Measurements from ENCODE around the gene GPR158.
A peak's percentile ranks its signal among the peaks of the same experiment; 100 is the strongest.

GPR158 gene

GRCh38 chr10:25209618-25210017 is 34.8 kb downstream of the GPR158 start:
- Mint-ChIP-seq H3K36me3 (ENCODE audit: low read depth) (no peaks in the 10 kb centered on the region), H3K4me3 (no peak overlapping the region), H3K27me3 (ENCODE audit: low read depth) (peaks cover 2% of the 10 kb centered on the region), H3K4me1 (no peaks in the 10 kb centered on the region), H3K9me3 (no peaks in the 10 kb centered on the region), H3K27ac (no peak overlapping the region)
- TF ChIP-seq, protein P1, sequence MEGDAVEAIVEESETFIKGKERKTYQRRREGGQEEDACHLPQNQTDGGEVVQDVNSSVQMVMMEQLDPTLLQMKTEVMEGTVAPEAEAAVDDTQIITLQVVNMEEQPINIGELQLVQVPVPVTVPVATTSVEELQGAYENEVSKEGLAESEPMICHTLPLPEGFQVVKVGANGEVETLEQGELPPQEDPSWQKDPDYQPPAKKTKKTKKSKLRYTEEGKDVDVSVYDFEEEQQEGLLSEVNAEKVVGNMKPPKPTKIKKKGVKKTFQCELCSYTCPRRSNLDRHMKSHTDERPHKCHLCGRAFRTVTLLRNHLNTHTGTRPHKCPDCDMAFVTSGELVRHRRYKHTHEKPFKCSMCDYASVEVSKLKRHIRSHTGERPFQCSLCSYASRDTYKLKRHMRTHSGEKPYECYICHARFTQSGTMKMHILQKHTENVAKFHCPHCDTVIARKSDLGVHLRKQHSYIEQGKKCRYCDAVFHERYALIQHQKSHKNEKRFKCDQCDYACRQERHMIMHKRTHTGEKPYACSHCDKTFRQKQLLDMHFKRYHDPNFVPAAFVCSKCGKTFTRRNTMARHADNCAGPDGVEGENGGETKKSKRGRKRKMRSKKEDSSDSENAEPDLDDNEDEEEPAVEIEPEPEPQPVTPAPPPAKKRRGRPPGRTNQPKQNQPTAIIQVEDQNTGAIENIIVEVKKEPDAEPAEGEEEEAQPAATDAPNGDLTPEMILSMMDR (IDR thresholded peaks at IDR 0.05; ENCODE audit: unreplicated experiment in 3 of 3) = no peak

- no peaks in the 10 kb centered on the region for H3K4me1 Mint-ChIP-seq
- no peaks in the 10 kb centered on the region for H3K36me3 Mint-ChIP-seq (ENCODE audit: low read depth)
- H3K4me3 Mint-ChIP-seq = no peak overlapping the region
- no peaks in the 10 kb centered on the region for H3K9me3 Mint-ChIP-seq
- no peaks in the 10 kb centered on the region for H3K27me3 Mint-ChIP-seq (ENCODE audit: low read depth)
- H3K27ac Mint-ChIP-seq = no peak overlapping the region
- TF ChIP-seq, protein P1 (IDR thresholded peaks at IDR 0.05; ENCODE audit: unreplicated experiment in 3 of 3) = no peak
Measured at GRCh38 chr10:25210265-25210664, 35.5 kb downstream of the GPR158 start.

GRCh38 chr10:25220156-25220555 is 45.4 kb downstream of the GPR158 start:
- Mint-ChIP-seq H3K4me3 (no peak overlapping the region), H3K36me3 (ENCODE audit: low read depth) (no peaks in the 10 kb centered on the region), H3K4me1 (no peaks in the 10 kb centered on the region), H3K27me3 (ENCODE audit: low read depth) (no peaks in the 10 kb centered on the region), H3K9me3 (no peaks in the 10 kb centered on the region), H3K27ac (no peak overlapping the region)
- TF ChIP-seq, protein P1 (IDR thresholded peaks at IDR 0.05; ENCODE audit: unreplicated experiment in 3 of 3) = no peak

GRCh38 chr10:25222085-25222660 is 47.4 kb downstream of the GPR158 start:
- Mint-ChIP-seq H3K9me3 (no peaks in the 10 kb centered on the region), H3K4me1 (no peaks in the 10 kb centered on the region), H3K27me3 (ENCODE audit: low read depth) (no peaks in the 10 kb centered on the region), H3K4me3 (no peak overlapping the region), H3K36me3 (ENCODE audit: low read depth) (no peaks in the 10 kb centered on the region), H3K27ac (no peak overlapping the region)
- TF ChIP-seq, protein P1 (IDR thresholded peaks at IDR 0.05; ENCODE audit: unreplicated experiment in 3 of 3) = no peak

GRCh38 chr10:25226775-25227682 is 52.2 kb downstream of the GPR158 start:
- Mint-ChIP-seq H3K36me3 (ENCODE audit: low read depth) (no peaks in the 10 kb centered on the region), H3K4me1 (no peaks in the 10 kb centered on the region), H3K4me3 (no peak overlapping the region), H3K27ac (no peak overlapping the region), H3K9me3 (no peaks in the 10 kb centered on the region), H3K27me3 (ENCODE audit: low read depth) (peaks cover 4% of the 10 kb centered on the region)
- TF ChIP-seq, protein P1 (IDR thresholded peaks at IDR 0.05; ENCODE audit: unreplicated experiment in 3 of 3) = peak; percentile 55 to 70 (median 57)
